PFSK-1 (cell line): ENCODE measurements around the gene IYD.

Source experiments
- FOXP2 ChIP-seq: optimal IDR thresholded peaks from 2 replicates; pipeline ENCODE3; 2011; ENCODE audit warnings: borderline replicate concordance, control low read depth, inconsistent platforms; ENCODE audit not compliant: insufficient read depth; ENCODE audit errors: extremely low read length, extremely low read depth
- POLR2AphosphoS5 ChIP-seq: IDR thresholded peaks from 2 replicates; pipeline ENCODE4 v1.6.1; 2012; ENCODE audit warnings: low read depth, mild to moderate bottlenecking, control low read depth, low read length, moderate library complexity
- SIN3A ChIP-seq: IDR thresholded peaks from 2 replicates; pipeline ENCODE4 v1.6.1; 2012; ENCODE audit warnings: mild to moderate bottlenecking, low read length, moderate library complexity, borderline replicate concordance; ENCODE audit not compliant: insufficient read depth
- TAF1 ChIP-seq: IDR thresholded peaks from 2 replicates; pipeline ENCODE4 v1.6.1; 2012; ENCODE audit warnings: low read length, control low read depth, borderline replicate concordance; ENCODE audit not compliant: insufficient read depth
- TF ChIP-seq, protein P1 (sequence below), 2 experiments: IDR thresholded peaks; 2 replicates each; pipeline versions ENCODE4 v1.6.1 to v1.8.0; 2011 to 2012; ENCODE audit warnings: low read depth in 2 of 2, low read length in 2 of 2, control low read depth in 1 of 2, inconsistent platforms in 1 of 2, mild to moderate bottlenecking in 1 of 2, moderate library complexity in 1 of 2; ENCODE audit not compliant: insufficient read depth in 1 of 2

DNA sequence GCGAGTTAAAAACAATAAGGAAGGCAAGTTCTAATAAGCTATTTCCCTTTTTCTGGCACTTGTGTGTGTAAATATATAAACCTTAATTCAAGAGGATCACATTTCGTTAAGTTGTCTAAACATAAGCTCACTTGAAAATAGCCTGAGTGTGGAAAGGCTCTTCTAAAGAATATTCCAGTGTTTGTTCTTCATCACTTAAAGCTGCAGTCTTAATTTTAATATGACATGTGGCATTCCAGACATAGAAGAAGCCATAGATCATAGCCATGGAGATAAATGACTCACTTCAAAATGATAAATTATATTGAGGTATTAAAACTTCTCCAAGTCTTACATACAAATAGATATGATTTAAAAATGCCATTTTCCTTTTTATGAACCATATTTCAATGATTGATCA is 42.1 kb downstream of the IYD start:
- TF ChIP-seq TAF1 (no peak), SIN3A (no peak), POLR2AphosphoS5 (no peak), FOXP2 (no peak)
- TF ChIP-seq, protein P1, sequence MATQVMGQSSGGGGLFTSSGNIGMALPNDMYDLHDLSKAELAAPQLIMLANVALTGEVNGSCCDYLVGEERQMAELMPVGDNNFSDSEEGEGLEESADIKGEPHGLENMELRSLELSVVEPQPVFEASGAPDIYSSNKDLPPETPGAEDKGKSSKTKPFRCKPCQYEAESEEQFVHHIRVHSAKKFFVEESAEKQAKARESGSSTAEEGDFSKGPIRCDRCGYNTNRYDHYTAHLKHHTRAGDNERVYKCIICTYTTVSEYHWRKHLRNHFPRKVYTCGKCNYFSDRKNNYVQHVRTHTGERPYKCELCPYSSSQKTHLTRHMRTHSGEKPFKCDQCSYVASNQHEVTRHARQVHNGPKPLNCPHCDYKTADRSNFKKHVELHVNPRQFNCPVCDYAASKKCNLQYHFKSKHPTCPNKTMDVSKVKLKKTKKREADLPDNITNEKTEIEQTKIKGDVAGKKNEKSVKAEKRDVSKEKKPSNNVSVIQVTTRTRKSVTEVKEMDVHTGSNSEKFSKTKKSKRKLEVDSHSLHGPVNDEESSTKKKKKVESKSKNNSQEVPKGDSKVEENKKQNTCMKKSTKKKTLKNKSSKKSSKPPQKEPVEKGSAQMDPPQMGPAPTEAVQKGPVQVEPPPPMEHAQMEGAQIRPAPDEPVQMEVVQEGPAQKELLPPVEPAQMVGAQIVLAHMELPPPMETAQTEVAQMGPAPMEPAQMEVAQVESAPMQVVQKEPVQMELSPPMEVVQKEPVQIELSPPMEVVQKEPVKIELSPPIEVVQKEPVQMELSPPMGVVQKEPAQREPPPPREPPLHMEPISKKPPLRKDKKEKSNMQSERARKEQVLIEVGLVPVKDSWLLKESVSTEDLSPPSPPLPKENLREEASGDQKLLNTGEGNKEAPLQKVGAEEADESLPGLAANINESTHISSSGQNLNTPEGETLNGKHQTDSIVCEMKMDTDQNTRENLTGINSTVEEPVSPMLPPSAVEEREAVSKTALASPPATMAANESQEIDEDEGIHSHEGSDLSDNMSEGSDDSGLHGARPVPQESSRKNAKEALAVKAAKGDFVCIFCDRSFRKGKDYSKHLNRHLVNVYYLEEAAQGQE (IDR thresholded peaks at IDR 0.05; ENCODE audit: insufficient read depth in 1 of 2, low read depth in 2 of 2, low read length in 2 of 2), result no peak
